K562 (cell line): Measurements from ENCODE around the gene ICAM1. TPM values are rescaled to one million over a fixed set of nuclear protein-coding genes. Genes with fewer than 3 reads are reported as not detected.

Source experiments
- ARID2 ChIP-seq: fragments of 450-650 bp; IDR thresholded peaks from 2 replicates; pipeline ENCODE4 v1.6.1; 2017; ENCODE audit warnings: antibody characterized with exemption, mild to moderate bottlenecking
- ARNT ChIP-seq, 2 experiments: fragments of 450-650 bp; IDR thresholded peaks; 2 replicates each; pipeline ENCODE4 v1.6.1; 2016; ENCODE audit warnings: mild to moderate bottlenecking in 1 of 2
- BCL6 ChIP-seq: fragments of 250-450 bp; sonication (Bioruptor Pico); IDR thresholded peaks from 2 replicates; pipeline ENCODE4 v1.4.0; 2020
- EZH2 ChIP-seq: IDR thresholded peaks from 2 replicates; pipeline ENCODE4 v1.6.1; 2012; ENCODE audit warnings: low read depth, mild to moderate bottlenecking, inconsistent platforms, low read length, borderline replicate concordance
- HNRNPH1 ChIP-seq: fragments of 200-400 bp; formaldehyde crosslinking; optimal IDR thresholded peaks from 2 replicates; pipeline ENCODE3; 2017; ENCODE audit warnings: low read depth, mild to moderate bottlenecking, low read length, moderate library complexity
- HNRNPL ChIP-seq: fragments of 200-400 bp; formaldehyde crosslinking; IDR thresholded peaks from 2 replicates; pipeline ENCODE4 v1.6.1; 2017; ENCODE audit warnings: low read depth, mild to moderate bottlenecking, low read length
- HOXB6 ChIP-seq: fragments of 250-450 bp; sonication (Bioruptor Pico); IDR thresholded peaks from 2 replicates; pipeline ENCODE4 v1.5.1; 2022; ENCODE audit warnings: mild to moderate bottlenecking, borderline replicate concordance
- KAT7 ChIP-seq: sonication (generic); formaldehyde crosslinking; IDR thresholded peaks from 2 replicates; pipeline ENCODE4 v1.8.0; 2022; ENCODE audit warnings: missing genetic modification reagents, mild to moderate bottlenecking, borderline replicate concordance
- MBD1 ChIP-seq: fragments of 250-450 bp; sonication (Bioruptor Pico); IDR thresholded peaks from 2 replicates; pipeline ENCODE4 v1.8.0; 2022; ENCODE audit warnings: inconsistent platforms
- MEIS2 ChIP-seq: fragments of 450-650 bp; IDR thresholded peaks from 2 replicates; pipeline ENCODE4 v1.6.1; 2014; ENCODE audit warnings: mild to moderate bottlenecking; ENCODE audit not compliant: partially characterized antibody
- SIX5 ChIP-seq, 2 experiments: IDR thresholded peaks; 2 replicates each; pipeline ENCODE4 v1.6.1; 2011; ENCODE audit warnings: low read length in 2 of 2, borderline replicate concordance in 1 of 2, low read depth in 1 of 2, mild to moderate bottlenecking in 1 of 2, moderate library complexity in 1 of 2; ENCODE audit not compliant: insufficient read depth in 1 of 2
- SNAPC5 ChIP-seq: fragments of 250-450 bp; sonication (Bioruptor Pico); IDR thresholded peaks from 2 replicates; pipeline ENCODE4 v1.8.0; 2021; ENCODE audit warnings: moderate library complexity, mild to moderate bottlenecking, inconsistent platforms
- TAF7 ChIP-seq: fragments of 450-650 bp; IDR thresholded peaks from 2 replicates; pipeline ENCODE4 v1.6.1; 2016; ENCODE audit warnings: missing genetic modification characterization, missing compliant biosample characterization
- ZNF280A ChIP-seq: fragments of 450-650 bp; IDR thresholded peaks from 2 replicates; pipeline ENCODE4 v1.6.1; 2018; ENCODE audit warnings: mild to moderate bottlenecking, low read depth; ENCODE audit not compliant: partially characterized antibody
- ZNF445 ChIP-seq: fragments of 250-450 bp; sonication (Bioruptor Pico); IDR thresholded peaks from 2 replicates; pipeline ENCODE4 v1.4.0; 2020; ENCODE audit warnings: low read depth, mild to moderate bottlenecking, moderate library complexity
- ZNF551 ChIP-seq: fragments of 250-450 bp; sonication (Bioruptor Pico); IDR thresholded peaks from 2 replicates; pipeline ENCODE4 v1.5.0; 2021; ENCODE audit warnings: mild to moderate bottlenecking, moderate library complexity
- polyA plus RNA-seq, 8 experiments: library from polyadenylated mRNA; depleted of rRNA in 4 of 8; stranded (reverse) in 5 of 8; unstranded in 3 of 8; fragments of >200 nt; fragmentation: Nextera tagmentation in 2 of 8; fragmentation: Illumina TruSeq in 1 of 8; extraction: Ambion mirVana in 2 of 8; extraction: Trizol in 1 of 8; gene quantifications; 2 replicates each; pipeline versions ENCODE4 v1.2.1 to v1.2.3, GENCODE V29; 2011 to 2014; ENCODE audit warnings: inconsistent platforms in 1 of 8, missing spikeins in 1 of 8
- total RNA-seq, 7 experiments: library from RNA; depleted of rRNA in 6 of 7; stranded (reverse); fragments of >200 nt in 6 of 7; fragmentation: Illumina TruSeq in 2 of 7; extraction: Trizol in 2 of 7; gene quantifications; 2 replicates each; pipeline versions ENCODE4 v1.2.1 to v1.2.3, GENCODE V29; 2011 to 2021; ENCODE audit warnings: low replicate concordance in 1 of 7
- TF ChIP-seq, protein P1 (sequence below): sonication (generic); formaldehyde crosslinking; IDR thresholded peaks from 2 replicates; pipeline ENCODE4 v1.4.0; 2020; ENCODE audit warnings: mild to moderate bottlenecking, missing genetic modification reagents
- TF ChIP-seq, protein P2 (sequence below): fragments of 250-450 bp; sonication (Bioruptor Pico); IDR thresholded peaks from 2 replicates; pipeline ENCODE4 v1.8.0; 2022; ENCODE audit warnings: moderate library complexity, mild to moderate bottlenecking, inconsistent platforms
- TF ChIP-seq, protein P3 (sequence below): fragments of 250-450 bp; sonication (Bioruptor Pico); IDR thresholded peaks from 2 replicates; pipeline ENCODE4 v1.5.0; 2021

Gene ICAM1
- total and polyA plus RNA-seq, 9 of the 15 experiments (the other 6 are each of a cell fraction or from before 2014, with no cell fraction given): 2.3 to 24.4 (median 13.4) TPM

GRCh38 chr19:10299545-10300458 lies 28.9 kb downstream of the ICAM1 start (continued):
- TF ChIP-seq, protein P1, sequence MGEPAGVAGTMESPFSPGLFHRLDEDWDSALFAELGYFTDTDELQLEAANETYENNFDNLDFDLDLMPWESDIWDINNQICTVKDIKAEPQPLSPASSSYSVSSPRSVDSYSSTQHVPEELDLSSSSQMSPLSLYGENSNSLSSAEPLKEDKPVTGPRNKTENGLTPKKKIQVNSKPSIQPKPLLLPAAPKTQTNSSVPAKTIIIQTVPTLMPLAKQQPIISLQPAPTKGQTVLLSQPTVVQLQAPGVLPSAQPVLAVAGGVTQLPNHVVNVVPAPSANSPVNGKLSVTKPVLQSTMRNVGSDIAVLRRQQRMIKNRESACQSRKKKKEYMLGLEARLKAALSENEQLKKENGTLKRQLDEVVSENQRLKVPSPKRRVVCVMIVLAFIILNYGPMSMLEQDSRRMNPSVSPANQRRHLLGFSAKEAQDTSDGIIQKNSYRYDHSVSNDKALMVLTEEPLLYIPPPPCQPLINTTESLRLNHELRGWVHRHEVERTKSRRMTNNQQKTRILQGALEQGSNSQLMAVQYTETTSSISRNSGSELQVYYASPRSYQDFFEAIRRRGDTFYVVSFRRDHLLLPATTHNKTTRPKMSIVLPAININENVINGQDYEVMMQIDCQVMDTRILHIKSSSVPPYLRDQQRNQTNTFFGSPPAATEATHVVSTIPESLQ (CRISPR knock-in tag): no peak
- TF ChIP-seq, protein P2, sequence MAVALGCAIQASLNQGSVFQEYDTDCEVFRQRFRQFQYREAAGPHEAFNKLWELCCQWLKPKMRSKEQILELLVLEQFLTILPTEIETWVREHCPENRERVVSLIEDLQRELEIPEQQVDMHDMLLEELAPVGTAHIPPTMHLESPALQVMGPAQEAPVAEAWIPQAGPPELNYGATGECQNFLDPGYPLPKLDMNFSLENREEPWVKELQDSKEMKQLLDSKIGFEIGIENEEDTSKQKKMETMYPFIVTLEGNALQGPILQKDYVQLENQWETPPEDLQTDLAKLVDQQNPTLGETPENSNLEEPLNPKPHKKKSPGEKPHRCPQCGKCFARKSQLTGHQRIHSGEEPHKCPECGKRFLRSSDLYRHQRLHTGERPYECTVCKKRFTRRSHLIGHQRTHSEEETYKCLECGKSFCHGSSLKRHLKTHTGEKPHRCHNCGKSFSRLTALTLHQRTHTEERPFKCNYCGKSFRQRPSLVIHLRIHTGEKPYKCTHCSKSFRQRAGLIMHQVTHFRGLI (CRISPR knock-in tag): peak; percentile 52; the same call in 1 of the 2 replicates
- TF ChIP-seq ZNF551 (CRISPR knock-in tag): no peak
- no peak for TF ChIP-seq ZNF280A
- no peak for TF ChIP-seq SIX5 (IDR thresholded peaks at IDR 0.05; ENCODE audit: borderline replicate concordance in 1 of 2, insufficient read depth in 1 of 2, low read depth in 1 of 2, low read length in 2 of 2)
- TF ChIP-seq HOXB6 (CRISPR knock-in tag): no peak
- no peak for TF ChIP-seq SNAPC5 (CRISPR knock-in tag)
- no peak for TF ChIP-seq EZH2
- no peak for TF ChIP-seq KAT7 (CRISPR knock-in tag)
- no peak for TF ChIP-seq MEIS2
- TF ChIP-seq ARNT (IDR thresholded peaks at IDR 0.05): peak; percentile 31 to 54; a peak in 1 of 4 replicates
- TF ChIP-seq HNRNPL: 0 out of 2 replicates have a peak, but pooled peaks have one; percentile 79
- no peak for TF ChIP-seq HNRNPH1
- no peak for TF ChIP-seq BCL6 (CRISPR knock-in tag)
- no peak for TF ChIP-seq ARID2
- no peak for TF ChIP-seq TAF7 (tag)
- TF ChIP-seq MBD1 (CRISPR knock-in tag): no peak
- TF ChIP-seq ZNF445 (CRISPR knock-in tag): no peak
- TF ChIP-seq, protein P3, sequence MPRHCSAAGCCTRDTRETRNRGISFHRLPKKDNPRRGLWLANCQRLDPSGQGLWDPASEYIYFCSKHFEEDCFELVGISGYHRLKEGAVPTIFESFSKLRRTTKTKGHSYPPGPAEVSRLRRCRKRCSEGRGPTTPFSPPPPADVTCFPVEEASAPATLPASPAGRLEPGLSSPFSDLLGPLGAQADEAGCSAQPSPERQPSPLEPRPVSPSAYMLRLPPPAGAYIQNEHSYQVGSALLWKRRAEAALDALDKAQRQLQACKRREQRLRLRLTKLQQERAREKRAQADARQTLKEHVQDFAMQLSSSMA: 0 out of 2 replicates have a peak, but pooled peaks have one; percentile 36
